ENCODE measurements around the gene OR1L4. TPM values are rescaled to one million over a fixed set of nuclear protein-coding genes. Genes with fewer than 3 reads are reported as not detected.

OR1L4 gene
- total RNA-seq, 2 donors from 2014 or later: not detected

- peaks cover 25% of the 10 kb centered on the region for H3K9me3 ChIP-seq (ENCODE audit: control insufficient read depth, low read length)
- no peaks in the 10 kb centered on the region for H3K36me3 ChIP-seq (ENCODE audit: control insufficient read depth, insufficient read depth, low read length)
- Mint-ChIP-seq H3K36me3 (ENCODE audit: low read depth) (no peaks in the 10 kb centered on the region), H3K27me3 (ENCODE audit: insufficient read depth) (no peaks in the 10 kb centered on the region), H3K4me3 (no peak overlapping the region), H3K27ac (no peak overlapping the region), H3K4me1 (no peaks in the 10 kb centered on the region), H3K9me3 (peaks cover 76% of the 10 kb centered on the region)
- H3K9ac ChIP-seq (ENCODE audit: extremely low read depth, low read length, poor library complexity, severe bottlenecking): no peak overlapping the region
- H3K27ac ChIP-seq (ENCODE audit: low read depth, low read length): no peak overlapping the region
- no peak for TF ChIP-seq CTCF (conservative IDR thresholded peaks at IDR 0.05)
- H3K4me3 ChIP-seq (ENCODE audit: low read length): no peak overlapping the region
- no peaks in the 10 kb centered on the region for H3K27me3 ChIP-seq (ENCODE audit: control insufficient read depth, insufficient read depth, low read length, poor library complexity, severe bottlenecking)
- DNase-seq: no peak
- H3K4me1 ChIP-seq (ENCODE audit: control insufficient read depth, insufficient read depth, low read length): no peaks in the 10 kb centered on the region
- 65 to 82% methylated on average over 4 to 7 of the region's 7 CpGs for WGBS, 2 experiments (ENCODE audit: insufficient coverage in 1 of 2, insufficient read length in 1 of 2)
Measured at GRCh38 chr9:122718038-122718437, 5.8 kb upstream of the OR1L4 start.

GRCh38 chr9:122719218-122719617 is 4.6 kb upstream of the OR1L4 start:
- H3K9me3 ChIP-seq (ENCODE audit: control insufficient read depth, low read length): peaks cover 34% of the 10 kb centered on the region
- Mint-ChIP-seq H3K27me3 (ENCODE audit: insufficient read depth) (no peaks in the 10 kb centered on the region), H3K9me3 (peaks cover 74% of the 10 kb centered on the region), H3K36me3 (ENCODE audit: low read depth) (no peaks in the 10 kb centered on the region), H3K4me3 (no peak overlapping the region), H3K27ac (no peak overlapping the region), H3K4me1 (no peaks in the 10 kb centered on the region)
- H3K4me3 ChIP-seq (ENCODE audit: low read length): no peak overlapping the region
- no peak for TF ChIP-seq CTCF (conservative IDR thresholded peaks at IDR 0.05)
- no peaks in the 10 kb centered on the region for H3K4me1 ChIP-seq (ENCODE audit: control insufficient read depth, insufficient read depth, low read length)
- no peak for DNase-seq
- H3K9ac ChIP-seq (ENCODE audit: extremely low read depth, low read length, poor library complexity, severe bottlenecking): no peak overlapping the region
- WGBS, 2 experiments (ENCODE audit: insufficient coverage in 1 of 2, insufficient read length in 1 of 2): 78 to 81% methylated on average over 2 to 4 of the region's 4 CpGs
- H3K27ac ChIP-seq (ENCODE audit: low read depth, low read length): no peak overlapping the region
- no peaks in the 10 kb centered on the region for H3K27me3 ChIP-seq (ENCODE audit: control insufficient read depth, insufficient read depth, low read length, poor library complexity, severe bottlenecking)
- H3K36me3 ChIP-seq (ENCODE audit: control insufficient read depth, insufficient read depth, low read length): no peaks in the 10 kb centered on the region

GRCh38 chr9:122742003-122742402 is 18.2 kb downstream of the OR1L4 start, which contains the start of gene OR1L6:
OR1L6 (plus strand) TSS chr9:122742303; CDS start chr9:122749848, 7,545 bp downstream.
- H3K36me3 Mint-ChIP-seq (ENCODE audit: low read depth): no peaks in the 10 kb centered on the region
- no peaks in the 10 kb centered on the region for H3K36me3 ChIP-seq (ENCODE audit: control insufficient read depth, insufficient read depth, low read length)
- no peak within 1 kb of the TSS for H3K4me3 Mint-ChIP-seq
- WGBS, 2 experiments (ENCODE audit: insufficient coverage in 1 of 2, insufficient read length in 1 of 2): 74 to 77% methylated on average over 5 to 6 of the region's 6 CpGs
- no peak within 1 kb of the TSS for H3K9ac ChIP-seq (ENCODE audit: extremely low read depth, low read length, poor library complexity, severe bottlenecking)
- TF ChIP-seq CTCF (conservative IDR thresholded peaks at IDR 0.05): no peak
- no peaks in the 10 kb centered on the region for H3K27me3 ChIP-seq (ENCODE audit: control insufficient read depth, insufficient read depth, low read length, poor library complexity, severe bottlenecking)
- H3K4me1 ChIP-seq (ENCODE audit: control insufficient read depth, insufficient read depth, low read length): no peaks in the 10 kb centered on the region
- H3K27ac ChIP-seq (ENCODE audit: low read depth, low read length): no peak within 1 kb of the TSS
- no peaks in the 10 kb centered on the region for H3K4me1 Mint-ChIP-seq
- H3K4me3 ChIP-seq (ENCODE audit: low read length): no peak within 1 kb of the TSS
- H3K9me3 ChIP-seq (ENCODE audit: control insufficient read depth, low read length): peaks cover 31% of the 10 kb centered on the region
- H3K27me3 Mint-ChIP-seq (ENCODE audit: insufficient read depth): no peaks in the 10 kb centered on the region
- peaks cover 71% of the 10 kb centered on the region for H3K9me3 Mint-ChIP-seq
- peak; percentile 42 for DNase-seq
- H3K27ac Mint-ChIP-seq: no peak within 1 kb of the TSS
